ENCODE measurements around the gene MEX3A. TPM values are rescaled to one million over a fixed set of nuclear protein-coding genes. Genes with fewer than 3 reads are reported as not detected.
A peak's percentile ranks its signal among the peaks of the same experiment; 100 is the strongest.

The MEX3A gene
- total and polyA plus RNA-seq, 10 of the 15 experiments (the other 5 are each of a cell fraction or from before 2014, with no cell fraction given): 0.11 to 5.1 (median 1.7) TPM

DNA sequence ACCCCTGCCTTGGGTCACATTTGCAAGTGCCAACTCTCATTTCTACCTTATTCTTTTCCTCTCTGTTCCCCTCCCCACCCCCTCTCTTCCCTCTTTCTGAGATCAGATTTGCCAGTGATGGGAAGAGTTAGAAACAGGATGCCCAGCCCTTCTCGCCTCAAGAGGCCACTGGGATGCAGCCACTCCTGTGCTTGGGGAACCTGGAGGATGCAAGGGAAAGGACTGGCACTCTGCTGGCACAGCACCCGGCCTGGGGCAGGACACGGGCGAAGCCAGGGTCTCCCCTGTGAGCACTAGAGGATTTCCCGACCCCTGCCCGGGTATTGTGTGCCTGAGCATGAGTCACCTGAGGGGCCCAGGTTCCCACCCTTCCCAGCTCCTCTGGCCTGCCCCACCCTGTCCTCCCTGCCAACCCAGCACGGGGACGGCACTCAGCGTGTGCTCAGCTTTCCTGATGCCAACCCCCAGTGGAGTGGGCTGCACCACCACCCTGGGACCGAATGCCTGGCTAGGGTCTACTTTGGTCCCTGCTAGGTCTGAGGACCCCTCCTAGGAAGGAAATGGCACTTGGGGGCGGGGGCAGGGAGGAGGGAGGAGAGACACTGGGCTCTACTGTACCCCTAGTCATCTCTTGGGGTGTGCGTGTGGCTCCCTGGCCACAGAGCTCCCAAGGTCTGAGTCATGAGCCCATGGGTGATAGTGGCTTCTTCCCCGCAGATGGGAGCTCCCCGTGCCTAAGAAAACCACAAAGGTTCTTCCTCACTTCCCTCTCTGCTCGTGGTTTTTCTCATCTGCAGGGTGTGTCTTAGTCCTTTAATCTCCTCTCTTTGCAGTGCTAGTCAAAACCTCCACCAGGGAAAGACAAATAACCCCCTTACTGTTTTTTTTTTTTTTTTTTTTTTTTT lies 44.6 kb upstream of the MEX3A start (continued):
- TF ChIP-seq NFXL1 (IDR thresholded peaks at IDR 0.05; ENCODE audit: borderline replicate concordance) (no peak), SUZ12 (IDR thresholded peaks at IDR 0.05; ENCODE audit: unreplicated experiment) (no peak), NR2C2 (IDR thresholded peaks at IDR 0.05; ENCODE audit: borderline replicate concordance, control insufficient read depth, insufficient read length, low read depth) (no peak), SIN3A (IDR thresholded peaks at IDR 0.05; ENCODE audit: low read depth, low read length) (no peak), HDAC2 (IDR thresholded peaks at IDR 0.05) (no peak), SIX5 (IDR thresholded peaks at IDR 0.05; ENCODE audit: low read depth, low read length, severe bottlenecking) (no peak), BMI1 (IDR thresholded peaks at IDR 0.05; ENCODE audit: borderline replicate concordance) (peak; percentile 72; the same call in 1 of the 2 replicates), WRNIP1 (IDR thresholded peaks at IDR 0.05; ENCODE audit: borderline replicate concordance, low read depth, low read length) (no peak), TCF3 (IDR thresholded peaks at IDR 0.05; ENCODE audit: borderline replicate concordance, insufficient read depth, low read depth, low read length) (peak; percentile 84), ZBED1 (IDR thresholded peaks at IDR 0.05; ENCODE audit: borderline replicate concordance) (peak; percentile 90), ZNF274 (IDR thresholded peaks at IDR 0.05; ENCODE audit: insufficient read depth, insufficient read length) (no peak), KDM1A (IDR thresholded peaks at IDR 0.05; ENCODE audit: borderline replicate concordance) (no peak), SREBF2 (IDR thresholded peaks at IDR 0.05; ENCODE audit: low read length) (no peak), GATAD2B (conservative IDR thresholded peaks at IDR 0.05; ENCODE audit: low read depth) (peak; percentile 70), DPF2 (IDR thresholded peaks at IDR 0.05) (peak; percentile 95), MEF2B (IDR thresholded peaks at IDR 0.05; ENCODE audit: partially characterized antibody, poor library complexity, severe bottlenecking) (peak; percentile 75), CREM (IDR thresholded peaks at IDR 0.05; ENCODE audit: low read depth) (peak; percentile 92), POU2F2 (IDR thresholded peaks at IDR 0.05; ENCODE audit: borderline replicate concordance, low read depth, low read length) (peak; percentile 76; the same call in 2 of the 3 replicates), CBX5 (IDR thresholded peaks at IDR 0.05; ENCODE audit: low read depth) (no peak), RB1 (IDR thresholded peaks at IDR 0.05; ENCODE audit: borderline replicate concordance) (no peak), SP1 (IDR thresholded peaks at IDR 0.05; ENCODE audit: low read depth, low read length) (peak; percentile 79), YY1 (IDR thresholded peaks at IDR 0.05; ENCODE audit: low read depth, low read length) (no peak), KAT2A (conservative IDR thresholded peaks at IDR 0.05; ENCODE audit: control insufficient read depth, low read depth, low read length) (no peak)
- TF ChIP-seq, protein P1, sequence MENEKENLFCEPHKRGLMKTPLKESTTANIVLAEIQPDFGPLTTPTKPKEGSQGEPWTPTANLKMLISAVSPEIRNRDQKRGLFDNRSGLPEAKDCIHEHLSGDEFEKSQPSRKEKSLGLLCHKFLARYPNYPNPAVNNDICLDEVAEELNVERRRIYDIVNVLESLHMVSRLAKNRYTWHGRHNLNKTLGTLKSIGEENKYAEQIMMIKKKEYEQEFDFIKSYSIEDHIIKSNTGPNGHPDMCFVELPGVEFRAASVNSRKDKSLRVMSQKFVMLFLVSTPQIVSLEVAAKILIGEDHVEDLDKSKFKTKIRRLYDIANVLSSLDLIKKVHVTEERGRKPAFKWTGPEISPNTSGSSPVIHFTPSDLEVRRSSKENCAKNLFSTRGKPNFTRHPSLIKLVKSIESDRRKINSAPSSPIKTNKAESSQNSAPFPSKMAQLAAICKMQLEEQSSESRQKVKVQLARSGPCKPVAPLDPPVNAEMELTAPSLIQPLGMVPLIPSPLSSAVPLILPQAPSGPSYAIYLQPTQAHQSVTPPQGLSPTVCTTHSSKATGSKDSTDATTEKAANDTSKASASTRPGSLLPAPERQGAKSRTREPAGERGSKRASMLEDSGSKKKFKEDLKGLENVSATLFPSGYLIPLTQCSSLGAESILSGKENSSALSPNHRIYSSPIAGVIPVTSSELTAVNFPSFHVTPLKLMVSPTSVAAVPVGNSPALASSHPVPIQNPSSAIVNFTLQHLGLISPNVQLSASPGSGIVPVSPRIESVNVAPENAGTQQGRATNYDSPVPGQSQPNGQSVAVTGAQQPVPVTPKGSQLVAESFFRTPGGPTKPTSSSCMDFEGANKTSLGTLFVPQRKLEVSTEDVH (IDR thresholded peaks at IDR 0.05; ENCODE audit: low read depth, partially characterized antibody): no peak
- TF ChIP-seq, protein P2, sequence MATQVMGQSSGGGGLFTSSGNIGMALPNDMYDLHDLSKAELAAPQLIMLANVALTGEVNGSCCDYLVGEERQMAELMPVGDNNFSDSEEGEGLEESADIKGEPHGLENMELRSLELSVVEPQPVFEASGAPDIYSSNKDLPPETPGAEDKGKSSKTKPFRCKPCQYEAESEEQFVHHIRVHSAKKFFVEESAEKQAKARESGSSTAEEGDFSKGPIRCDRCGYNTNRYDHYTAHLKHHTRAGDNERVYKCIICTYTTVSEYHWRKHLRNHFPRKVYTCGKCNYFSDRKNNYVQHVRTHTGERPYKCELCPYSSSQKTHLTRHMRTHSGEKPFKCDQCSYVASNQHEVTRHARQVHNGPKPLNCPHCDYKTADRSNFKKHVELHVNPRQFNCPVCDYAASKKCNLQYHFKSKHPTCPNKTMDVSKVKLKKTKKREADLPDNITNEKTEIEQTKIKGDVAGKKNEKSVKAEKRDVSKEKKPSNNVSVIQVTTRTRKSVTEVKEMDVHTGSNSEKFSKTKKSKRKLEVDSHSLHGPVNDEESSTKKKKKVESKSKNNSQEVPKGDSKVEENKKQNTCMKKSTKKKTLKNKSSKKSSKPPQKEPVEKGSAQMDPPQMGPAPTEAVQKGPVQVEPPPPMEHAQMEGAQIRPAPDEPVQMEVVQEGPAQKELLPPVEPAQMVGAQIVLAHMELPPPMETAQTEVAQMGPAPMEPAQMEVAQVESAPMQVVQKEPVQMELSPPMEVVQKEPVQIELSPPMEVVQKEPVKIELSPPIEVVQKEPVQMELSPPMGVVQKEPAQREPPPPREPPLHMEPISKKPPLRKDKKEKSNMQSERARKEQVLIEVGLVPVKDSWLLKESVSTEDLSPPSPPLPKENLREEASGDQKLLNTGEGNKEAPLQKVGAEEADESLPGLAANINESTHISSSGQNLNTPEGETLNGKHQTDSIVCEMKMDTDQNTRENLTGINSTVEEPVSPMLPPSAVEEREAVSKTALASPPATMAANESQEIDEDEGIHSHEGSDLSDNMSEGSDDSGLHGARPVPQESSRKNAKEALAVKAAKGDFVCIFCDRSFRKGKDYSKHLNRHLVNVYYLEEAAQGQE (IDR thresholded peaks at IDR 0.05; ENCODE audit: low read depth, low read length): peak; percentile 33; the same call in 1 of the 2 replicates

All from GM12878 (cell line).